MM.1S (cell line): ENCODE results near the gene RNF150.

Experiments used
- DNase-seq: peaks from one replicate; pipeline ENCODE4 v3.0.0-alpha.2; 2015
- H2AFZ ChIP-seq: fragments of 300-600 bp; sonication (generic); 2 replicates; pipeline ENCODE4 v1.6.0; 2016; ENCODE audit warnings: antibody characterized with exemption, low read length
- H3F3A ChIP-seq: fragments of 300-600 bp; sonication (generic); 2 replicates; pipeline ENCODE4 v1.6.1; 2016; ENCODE audit warnings: mild to moderate bottlenecking, antibody characterized with exemption, low read length, moderate library complexity, mixed read lengths; ENCODE audit not compliant: insufficient read depth
- H3K27ac ChIP-seq: fragments of 300-600 bp; sonication (generic); 2 replicates; pipeline ENCODE4 v1.5.1; 2016; ENCODE audit warnings: mild to moderate bottlenecking, low read length
- H3K27me3 ChIP-seq: fragments of 300-600 bp; sonication (generic); replicated peaks from 2 replicates; pipeline ENCODE4 v1.6.0; 2016; ENCODE audit warnings: low read length; ENCODE audit not compliant: insufficient read depth
- H3K36me3 ChIP-seq: fragments of 300-600 bp; sonication (generic); replicated peaks from 2 replicates; pipeline ENCODE4 v1.6.1; 2016; ENCODE audit warnings: mild to moderate bottlenecking, low read length, mixed read lengths; ENCODE audit not compliant: insufficient read depth
- H3K4me1 ChIP-seq: fragments of 300-600 bp; sonication (generic); 2 replicates; pipeline ENCODE4 v1.6.1; 2016; ENCODE audit warnings: low read length, mixed read lengths
- H3K4me2 ChIP-seq: fragments of 300-600 bp; sonication (generic); 2 replicates; pipeline ENCODE4 v1.6.0; 2016; ENCODE audit warnings: low read depth, low read length
- H3K4me3 ChIP-seq: fragments of 300-600 bp; sonication (generic); 2 replicates; pipeline ENCODE4 v1.5.1; 2016; ENCODE audit warnings: low read length, mixed read lengths
- H3K79me2 ChIP-seq: fragments of 300-600 bp; sonication (generic); 2 replicates; pipeline ENCODE4 v1.6.1; 2016; ENCODE audit warnings: mixed run types, low read length, mixed read lengths
- H3K9ac ChIP-seq: fragments of 300-600 bp; sonication (generic); 2 replicates; pipeline ENCODE4 v1.6.1; 2016; ENCODE audit warnings: low read length, mixed read lengths
- H3K9me2 ChIP-seq: fragments of 300-600 bp; sonication (generic); replicated peaks from 2 replicates; pipeline ENCODE4 v1.6.1; 2016; ENCODE audit warnings: mild to moderate bottlenecking, low read length, mixed read lengths; ENCODE audit not compliant: insufficient read depth
- H3K9me3 ChIP-seq: fragments of 300-600 bp; sonication (generic); replicated peaks from 2 replicates; pipeline ENCODE4 v1.6.1; 2016; ENCODE audit warnings: mild to moderate bottlenecking, low read length, mixed read lengths; ENCODE audit not compliant: insufficient read depth
- H4K20me1 ChIP-seq: fragments of 300-600 bp; sonication (generic); 2 replicates; pipeline ENCODE4 v1.6.1; 2016; ENCODE audit warnings: mild to moderate bottlenecking, low read length, moderate library complexity, mixed read lengths; ENCODE audit not compliant: insufficient read depth
- CTCF ChIP-seq: fragments of 300-600 bp; sonication (generic); IDR thresholded peaks from 2 replicates; pipeline ENCODE4 v1.5.1; 2016; ENCODE audit warnings: antibody characterized with exemption, low read length, mixed read lengths
- EZH2 ChIP-seq: fragments of 300-600 bp; sonication (generic); optimal IDR thresholded peaks from 2 replicates; pipeline ENCODE3; 2017; ENCODE audit warnings: low read depth, mild to moderate bottlenecking, antibody characterized with exemption, low read length, mixed read lengths
- EZH2phosphoT487 ChIP-seq: fragments of 300-600 bp; sonication (generic); IDR thresholded peaks from 2 replicates; pipeline ENCODE4 v1.6.1; 2018; ENCODE audit warnings: antibody characterized with exemption, low read length

The RNF150 gene

GRCh38 chr4:141075553-141075952, 57.7 kb downstream of the RNF150 start:
- no peaks in the 10 kb centered on the region for H3K79me2 ChIP-seq
- no peaks in the 10 kb centered on the region for H3K9me2 ChIP-seq
- no peaks in the 10 kb centered on the region for H3K27me3 ChIP-seq
- no peak overlapping the region for H3K9ac ChIP-seq
- no peaks in the 10 kb centered on the region for H3K9me3 ChIP-seq
- H3K4me2 ChIP-seq = no peak overlapping the region
- no peaks in the 10 kb centered on the region for H3K36me3 ChIP-seq
- DNase-seq = no peak
- no peaks in the 10 kb centered on the region for H4K20me1 ChIP-seq
- H3K27ac ChIP-seq = no peak overlapping the region
- TF ChIP-seq EZH2phosphoT487 (no peak), CTCF (no peak), EZH2 (no peak)
- H3K4me3 ChIP-seq = no peak overlapping the region
- H2AFZ ChIP-seq = no peak overlapping the region
- H3K4me1 ChIP-seq = peaks cover 8% of the 10 kb centered on the region; the same call in 1 of the 2 replicates
- no peaks in the 10 kb centered on the region for H3F3A ChIP-seq

GRCh38 chr4:141074098-141074878, 59.0 kb downstream of the RNF150 start:
- peaks cover 8% of the 10 kb centered on the region; the same call in 1 of the 2 replicates for H3K4me1 ChIP-seq
- no peak overlapping the region for H3K27ac ChIP-seq
- no peaks in the 10 kb centered on the region for H3K79me2 ChIP-seq
- H3K9me2 ChIP-seq = no peaks in the 10 kb centered on the region
- H3K4me2 ChIP-seq = no peak overlapping the region
- H3K9me3 ChIP-seq = no peaks in the 10 kb centered on the region
- no peaks in the 10 kb centered on the region for H3F3A ChIP-seq
- peak; percentile 28 for DNase-seq
- H3K4me3 ChIP-seq = no peak overlapping the region
- no peak overlapping the region for H3K9ac ChIP-seq
- no peak for TF ChIP-seq CTCF
- no peak for TF ChIP-seq EZH2phosphoT487
- TF ChIP-seq EZH2 = no peak
- H2AFZ ChIP-seq = no peak overlapping the region
- no peaks in the 10 kb centered on the region for H3K27me3 ChIP-seq
- H4K20me1 ChIP-seq = no peaks in the 10 kb centered on the region
- no peaks in the 10 kb centered on the region for H3K36me3 ChIP-seq

GRCh38 chr4:141066690-141067089, 66.6 kb downstream of the RNF150 start:
- no peak for DNase-seq
- Histone ChIP-seq H2AFZ (no peak overlapping the region), H3K27me3 (no peaks in the 10 kb centered on the region), H3F3A (no peaks in the 10 kb centered on the region), H4K20me1 (no peaks in the 10 kb centered on the region), H3K4me2 (no peak overlapping the region), H3K9me3 (no peaks in the 10 kb centered on the region), H3K9me2 (no peaks in the 10 kb centered on the region), H3K4me1 (no peaks in the 10 kb centered on the region), H3K79me2 (no peaks in the 10 kb centered on the region), H3K4me3 (no peak overlapping the region), H3K27ac (no peak overlapping the region), H3K9ac (no peak overlapping the region), H3K36me3 (no peaks in the 10 kb centered on the region)
- no peak for TF ChIP-seq EZH2
- no peak for TF ChIP-seq CTCF
- TF ChIP-seq EZH2phosphoT487 = no peak
